Testis (tissue), 3 donors: ENCODE measurements around the gene THADA. TPM values are rescaled to one million over a fixed set of nuclear protein-coding genes. Genes with fewer than 3 reads are reported as not detected.

ENCODE experiments used
- DNase-seq: peaks from one replicate; pipeline ENCODE4 v3.0.0-alpha.2; 2019
- H3K27ac ChIP-seq, 2 donors: fragments of 200-600 bp; sonication (generic); one replicate each; pipeline ENCODE4 v1.5.1; 2019
- H3K27me3 ChIP-seq: fragments of 200-600 bp; sonication (generic); one replicate; pipeline ENCODE4 v1.5.1; 2019
- H3K36me3 ChIP-seq: fragments of 200-600 bp; sonication (generic); one replicate; pipeline ENCODE4 v1.5.1; 2017; ENCODE audit warnings: low read depth; ENCODE audit errors: missing control alignments
- H3K4me1 ChIP-seq: fragments of 200-600 bp; sonication (generic); one replicate; pipeline ENCODE4 v1.5.1; 2019
- H3K4me3 ChIP-seq, 2 donors: fragments of 200-600 bp; sonication (generic); one replicate each; pipeline ENCODE4 v1.5.1; 2017 to 2019
- H3K9me3 ChIP-seq: fragments of 200-600 bp; sonication (generic); one replicate; pipeline ENCODE4 v1.5.1; 2017
- POLR2A ChIP-seq: fragments of 450-650 bp; IDR thresholded peaks from one replicate; pipeline ENCODE4 v1.6.1; 2017; ENCODE audit warnings: antibody characterized with exemption, mild to moderate bottlenecking, moderate library complexity
- WGBS, 2 donors: methylation state at CpG; one replicate each; pipeline ENCODE4 v1.1.5; 2018; 5-methylcytosine and 5-hydroxymethylcytosine counted together
- intact Hi-C: fragments of 100-400 bp; cut with DNase I; formaldehyde crosslinking; loops from one replicate; pipeline ENCODE4 v1.15.1; 2023; ENCODE audit warnings: low total_unique reads
- polyA plus RNA-seq: library from polyadenylated mRNA; stranded (reverse); fragments of 350-450 nt; fragmentation: Illumina TruSeq; extraction: RNeasy Lipid Tissue Mini Kit (QIAGEN cat#74804); gene quantifications from one replicate; pipeline ENCODE4 v1.2.3, GENCODE V29; 2014; ENCODE audit warnings: low read depth, low replicate concordance; ENCODE audit not compliant: insufficient read depth
- total RNA-seq, 2 donors: library from RNA; depleted of rRNA; stranded (reverse); fragments of >200 nt; gene quantifications; one replicate each; pipeline ENCODE4 v1.2.3, GENCODE V29; 2016
- TF ChIP-seq, protein P1 (sequence below), 3 experiments: fragments of 450-650 bp in 2 of 3; fragments of 200-600 bp in 1 of 3; sonication (generic) in 1 of 3; IDR thresholded peaks; one replicate each; pipeline ENCODE4 v1.5.1; 2016 to 2019; ENCODE audit warnings: antibody characterized with exemption in 3 of 3, mild to moderate bottlenecking in 2 of 3, moderate library complexity in 1 of 3

Gene THADA
- total and polyA plus RNA-seq, 3 donors from 2014 or later = 29.5 to 43.9 (median 39.5) TPM

- H3K4me1 ChIP-seq = peaks cover 15% of the 10 kb centered on the region
- no peak for TF ChIP-seq POLR2A
- TF ChIP-seq, protein P1, sequence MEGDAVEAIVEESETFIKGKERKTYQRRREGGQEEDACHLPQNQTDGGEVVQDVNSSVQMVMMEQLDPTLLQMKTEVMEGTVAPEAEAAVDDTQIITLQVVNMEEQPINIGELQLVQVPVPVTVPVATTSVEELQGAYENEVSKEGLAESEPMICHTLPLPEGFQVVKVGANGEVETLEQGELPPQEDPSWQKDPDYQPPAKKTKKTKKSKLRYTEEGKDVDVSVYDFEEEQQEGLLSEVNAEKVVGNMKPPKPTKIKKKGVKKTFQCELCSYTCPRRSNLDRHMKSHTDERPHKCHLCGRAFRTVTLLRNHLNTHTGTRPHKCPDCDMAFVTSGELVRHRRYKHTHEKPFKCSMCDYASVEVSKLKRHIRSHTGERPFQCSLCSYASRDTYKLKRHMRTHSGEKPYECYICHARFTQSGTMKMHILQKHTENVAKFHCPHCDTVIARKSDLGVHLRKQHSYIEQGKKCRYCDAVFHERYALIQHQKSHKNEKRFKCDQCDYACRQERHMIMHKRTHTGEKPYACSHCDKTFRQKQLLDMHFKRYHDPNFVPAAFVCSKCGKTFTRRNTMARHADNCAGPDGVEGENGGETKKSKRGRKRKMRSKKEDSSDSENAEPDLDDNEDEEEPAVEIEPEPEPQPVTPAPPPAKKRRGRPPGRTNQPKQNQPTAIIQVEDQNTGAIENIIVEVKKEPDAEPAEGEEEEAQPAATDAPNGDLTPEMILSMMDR (IDR thresholded peaks at IDR 0.05) = no peak
- no peaks in the 10 kb centered on the region for H3K36me3 ChIP-seq
- intact Hi-C loops = loop anchor here (10.0 kb wide), 2 partner anchors 258 to 508 kb away; partner anchors contain the start of gene ZFP36L2
- no peaks in the 10 kb centered on the region for H3K9me3 ChIP-seq
- DNase-seq = no peak
- no peak overlapping the region for H3K4me3 ChIP-seq
- no peaks in the 10 kb centered on the region for H3K27me3 ChIP-seq
- H3K27ac ChIP-seq = peak overlapping the region; percentile 21 to 42
- WGBS, 2 donors = 41 to 43% methylated on average over 4 of the region's 4 CpGs
These were observed 112.9 kb downstream of the THADA start for GRCh38 chr2:43482961-43483360.

- 84 to 87% methylated on average over 4 of the region's 4 CpGs for WGBS, 2 donors
- Histone ChIP-seq H3K9me3 (no peaks in the 10 kb centered on the region), H3K4me1 (peaks cover 15% of the 10 kb centered on the region), H3K36me3 (no peaks in the 10 kb centered on the region), H3K27ac (peak overlapping the region in 1 of 2 donors; percentile 21), H3K4me3 (no peak overlapping the region), H3K27me3 (no peaks in the 10 kb centered on the region)
- intact Hi-C loops = loop anchor here (10.0 kb wide), 2 partner anchors 257 to 507 kb away; partner anchors contain the start of gene ZFP36L2
- no peak for TF ChIP-seq POLR2A
- TF ChIP-seq, protein P1 (IDR thresholded peaks at IDR 0.05) = no peak
- DNase-seq = no peak
These were observed 113.8 kb downstream of the THADA start for GRCh38 chr2:43481927-43482542.

DNA sequence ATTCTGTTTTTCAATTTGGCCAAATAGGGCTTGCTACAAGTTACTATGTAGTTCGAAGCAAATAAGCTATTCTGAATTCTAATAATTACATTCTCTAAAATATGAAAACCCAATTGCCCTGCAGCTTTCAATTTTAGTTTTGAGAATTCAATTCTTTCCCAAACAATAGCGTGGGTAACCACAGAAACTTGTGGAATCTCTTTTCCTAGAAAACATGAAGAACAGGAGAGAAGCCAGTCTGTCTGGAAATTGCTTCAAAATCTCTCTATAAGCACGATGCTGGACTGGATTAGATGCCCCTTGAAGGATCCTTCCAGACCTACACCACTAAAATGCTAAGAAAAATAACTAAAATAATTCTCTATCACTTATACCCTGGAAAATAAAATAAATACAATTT, 115.0 kb downstream of the THADA start:
- peaks cover 15% of the 10 kb centered on the region for H3K4me1 ChIP-seq
- H3K27ac ChIP-seq = no peak overlapping the region
- intact Hi-C loops = loop anchor here (10.0 kb wide), 2 partner anchors 256 to 506 kb away; partner anchors contain the start of gene ZFP36L2

DNA sequence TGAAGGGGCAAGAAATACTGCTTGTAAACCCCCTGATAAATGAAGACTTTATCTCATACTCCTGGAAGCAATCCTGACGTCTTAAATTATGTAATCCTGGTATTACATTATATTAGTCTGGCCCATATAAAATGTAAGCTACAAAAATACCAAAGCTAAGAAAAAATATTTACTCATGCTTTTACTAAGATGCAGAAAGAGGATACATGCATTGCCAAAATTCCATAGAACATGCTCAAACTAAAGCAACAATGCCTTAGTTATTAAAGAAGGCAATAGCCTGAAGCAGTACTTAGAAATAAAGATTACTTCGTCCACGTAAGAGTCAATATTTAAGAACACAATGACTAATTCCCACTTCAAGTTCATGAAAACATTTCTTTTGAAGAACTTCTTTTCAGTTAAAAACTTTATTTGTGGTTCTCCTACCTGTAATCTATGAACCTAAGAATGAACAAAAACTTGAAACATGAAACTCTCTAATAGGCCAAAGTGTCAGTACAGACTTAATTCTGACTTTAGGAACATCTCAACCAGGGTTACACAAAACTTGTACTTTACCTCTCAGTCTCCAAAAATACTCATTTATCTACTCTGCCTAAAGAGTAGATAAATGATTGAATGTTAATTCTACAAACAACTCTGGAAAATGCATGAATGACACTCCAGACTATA, 117.3 kb downstream of the THADA start:
- TF ChIP-seq POLR2A = no peak
- Histone ChIP-seq H3K4me1 (peaks cover 15% of the 10 kb centered on the region), H3K36me3 (no peaks in the 10 kb centered on the region), H3K4me3 (no peak overlapping the region), H3K27ac (no peak overlapping the region), H3K27me3 (no peaks in the 10 kb centered on the region), H3K9me3 (no peaks in the 10 kb centered on the region)
- WGBS, 2 donors = 59 to 83% methylated on average over 3 of the region's 3 CpGs
- intact Hi-C loops = no loop called here
- no peak for DNase-seq

More for the DNA sequence above, 115.0 kb downstream of the THADA start:
- H3K4me3 ChIP-seq = no peak overlapping the region
- 94 to 96% methylated on average over 3 of the region's 3 CpGs for WGBS, 2 donors
- DNase-seq = no peak
- TF ChIP-seq POLR2A = no peak
- TF ChIP-seq, protein P1 (IDR thresholded peaks at IDR 0.05) = no peak
- no peaks in the 10 kb centered on the region for H3K27me3 ChIP-seq
- H3K36me3 ChIP-seq = no peaks in the 10 kb centered on the region
- H3K9me3 ChIP-seq = no peaks in the 10 kb centered on the region

GRCh38 chr2:43475922-43476321, 119.9 kb downstream of the THADA start:
- WGBS, 2 donors = 88 to 96% methylated on average over 2 of the region's 2 CpGs
- H3K4me3 ChIP-seq = no peak overlapping the region
- no peak for DNase-seq
- no peaks in the 10 kb centered on the region for H3K4me1 ChIP-seq
- intact Hi-C loops = no loop called here
- no peak overlapping the region for H3K27ac ChIP-seq
- no peaks in the 10 kb centered on the region for H3K27me3 ChIP-seq
- H3K9me3 ChIP-seq = no peaks in the 10 kb centered on the region
- no peaks in the 10 kb centered on the region for H3K36me3 ChIP-seq
- TF ChIP-seq, protein P1 (IDR thresholded peaks at IDR 0.05) = no peak
- TF ChIP-seq POLR2A = no peak
